ENCODE measurements around the gene ANKS1A. TPM values are rescaled to one million over a fixed set of nuclear protein-coding genes. Genes with fewer than 3 reads are reported as not detected.

ANKS1A gene
- total and polyA plus RNA-seq, 2 experiments from 2014 or later, result 12.1 to 31.9 TPM

DNA sequence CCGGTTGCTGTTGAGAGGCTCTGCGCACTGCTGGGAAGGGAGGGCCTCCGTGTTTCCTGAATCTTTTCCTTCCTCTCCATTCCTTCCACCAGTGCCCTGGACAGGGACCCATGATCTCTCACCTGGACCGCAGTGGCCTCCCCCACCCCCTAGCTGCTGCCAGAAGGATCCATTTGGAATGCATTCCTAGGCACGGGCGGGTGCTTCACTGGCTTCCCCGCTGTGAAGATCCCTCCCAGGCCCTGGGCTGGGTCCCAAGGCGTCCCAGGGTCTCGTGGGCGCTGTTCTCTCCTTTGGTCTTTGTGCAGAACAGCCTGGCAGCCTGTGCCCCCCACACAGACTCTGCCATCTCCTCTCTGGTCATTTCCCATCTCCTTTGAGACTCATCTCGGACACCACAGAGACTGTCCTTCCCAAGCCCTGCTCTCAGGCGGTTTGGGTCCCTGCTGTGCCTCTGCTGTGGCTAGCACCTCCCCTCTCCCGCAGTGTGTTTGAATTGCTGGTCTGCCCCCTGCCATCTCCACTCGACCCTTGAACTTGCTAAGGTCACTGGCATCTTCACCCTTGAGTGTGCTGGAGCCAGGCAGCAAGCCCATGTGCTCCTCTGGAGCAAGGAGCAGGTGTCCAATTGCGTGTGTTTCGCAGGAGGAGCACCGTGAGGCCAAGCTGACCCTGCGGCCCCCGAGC lies 193.1 kb downstream of the ANKS1A start:
- H3K9me2 ChIP-seq (ENCODE audit: insufficient read depth), result no peaks in the 10 kb centered on the region
- no peak overlapping the region for H2AFZ ChIP-seq
- no peaks in the 10 kb centered on the region for H3K27me3 ChIP-seq (ENCODE audit: insufficient read depth)
- H3K27me3 Mint-ChIP-seq (ENCODE audit: insufficient read depth, low read depth, poor library complexity), result peaks cover 13% of the 10 kb centered on the region
- TF ChIP-seq, protein P1, sequence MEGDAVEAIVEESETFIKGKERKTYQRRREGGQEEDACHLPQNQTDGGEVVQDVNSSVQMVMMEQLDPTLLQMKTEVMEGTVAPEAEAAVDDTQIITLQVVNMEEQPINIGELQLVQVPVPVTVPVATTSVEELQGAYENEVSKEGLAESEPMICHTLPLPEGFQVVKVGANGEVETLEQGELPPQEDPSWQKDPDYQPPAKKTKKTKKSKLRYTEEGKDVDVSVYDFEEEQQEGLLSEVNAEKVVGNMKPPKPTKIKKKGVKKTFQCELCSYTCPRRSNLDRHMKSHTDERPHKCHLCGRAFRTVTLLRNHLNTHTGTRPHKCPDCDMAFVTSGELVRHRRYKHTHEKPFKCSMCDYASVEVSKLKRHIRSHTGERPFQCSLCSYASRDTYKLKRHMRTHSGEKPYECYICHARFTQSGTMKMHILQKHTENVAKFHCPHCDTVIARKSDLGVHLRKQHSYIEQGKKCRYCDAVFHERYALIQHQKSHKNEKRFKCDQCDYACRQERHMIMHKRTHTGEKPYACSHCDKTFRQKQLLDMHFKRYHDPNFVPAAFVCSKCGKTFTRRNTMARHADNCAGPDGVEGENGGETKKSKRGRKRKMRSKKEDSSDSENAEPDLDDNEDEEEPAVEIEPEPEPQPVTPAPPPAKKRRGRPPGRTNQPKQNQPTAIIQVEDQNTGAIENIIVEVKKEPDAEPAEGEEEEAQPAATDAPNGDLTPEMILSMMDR (conservative IDR thresholded peaks at IDR 0.05; ENCODE audit: low read depth in 2 of 2), result no peak
- TF ChIP-seq JUNB (IDR thresholded peaks at IDR 0.05; ENCODE audit: unreplicated experiment) (no peak), POLR2AphosphoS5 (IDR thresholded peaks at IDR 0.05; ENCODE audit: low read depth) (no peak), ETS1 (IDR thresholded peaks at IDR 0.05) (no peak), CREB1 (CRISPR knock-in tag; IDR thresholded peaks at IDR 0.05; ENCODE audit: low read depth) (no peak), ZNF331 (CRISPR knock-in tag; IDR thresholded peaks at IDR 0.05; ENCODE audit: low read depth) (no peak), STAT1 (IDR thresholded peaks at IDR 0.05; ENCODE audit: unreplicated experiment) (no peak), ZNF462 (CRISPR knock-in tag; IDR thresholded peaks at IDR 0.05) (no peak), NANOG (IDR thresholded peaks at IDR 0.05; ENCODE audit: borderline replicate concordance) (no peak), EZH2phosphoT487 (IDR thresholded peaks at IDR 0.05; ENCODE audit: unreplicated experiment) (no peak), EZH2 (IDR thresholded peaks at IDR 0.05; ENCODE audit: low read depth, unreplicated experiment) (no peak)
- TF ChIP-seq, protein P2, sequence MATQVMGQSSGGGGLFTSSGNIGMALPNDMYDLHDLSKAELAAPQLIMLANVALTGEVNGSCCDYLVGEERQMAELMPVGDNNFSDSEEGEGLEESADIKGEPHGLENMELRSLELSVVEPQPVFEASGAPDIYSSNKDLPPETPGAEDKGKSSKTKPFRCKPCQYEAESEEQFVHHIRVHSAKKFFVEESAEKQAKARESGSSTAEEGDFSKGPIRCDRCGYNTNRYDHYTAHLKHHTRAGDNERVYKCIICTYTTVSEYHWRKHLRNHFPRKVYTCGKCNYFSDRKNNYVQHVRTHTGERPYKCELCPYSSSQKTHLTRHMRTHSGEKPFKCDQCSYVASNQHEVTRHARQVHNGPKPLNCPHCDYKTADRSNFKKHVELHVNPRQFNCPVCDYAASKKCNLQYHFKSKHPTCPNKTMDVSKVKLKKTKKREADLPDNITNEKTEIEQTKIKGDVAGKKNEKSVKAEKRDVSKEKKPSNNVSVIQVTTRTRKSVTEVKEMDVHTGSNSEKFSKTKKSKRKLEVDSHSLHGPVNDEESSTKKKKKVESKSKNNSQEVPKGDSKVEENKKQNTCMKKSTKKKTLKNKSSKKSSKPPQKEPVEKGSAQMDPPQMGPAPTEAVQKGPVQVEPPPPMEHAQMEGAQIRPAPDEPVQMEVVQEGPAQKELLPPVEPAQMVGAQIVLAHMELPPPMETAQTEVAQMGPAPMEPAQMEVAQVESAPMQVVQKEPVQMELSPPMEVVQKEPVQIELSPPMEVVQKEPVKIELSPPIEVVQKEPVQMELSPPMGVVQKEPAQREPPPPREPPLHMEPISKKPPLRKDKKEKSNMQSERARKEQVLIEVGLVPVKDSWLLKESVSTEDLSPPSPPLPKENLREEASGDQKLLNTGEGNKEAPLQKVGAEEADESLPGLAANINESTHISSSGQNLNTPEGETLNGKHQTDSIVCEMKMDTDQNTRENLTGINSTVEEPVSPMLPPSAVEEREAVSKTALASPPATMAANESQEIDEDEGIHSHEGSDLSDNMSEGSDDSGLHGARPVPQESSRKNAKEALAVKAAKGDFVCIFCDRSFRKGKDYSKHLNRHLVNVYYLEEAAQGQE (IDR thresholded peaks at IDR 0.05; ENCODE audit: unreplicated experiment), result no peak
- no peak overlapping the region for H3K4me3 Mint-ChIP-seq
- H3F3A ChIP-seq (replicated peaks; ENCODE audit: low read depth), result no peaks in the 10 kb centered on the region
- H3K9me3 Mint-ChIP-seq, result no peaks in the 10 kb centered on the region
- DNase-seq (ENCODE audit: low spot score) (no peak), ATAC-seq (peak; percentile 20)
- peaks cover 37% of the 10 kb centered on the region for H3K36me3 Mint-ChIP-seq (ENCODE audit: low read depth)
- H3K4me2 ChIP-seq, result no peak overlapping the region
- H3K4me1 ChIP-seq (ENCODE audit: insufficient read depth), result no peaks in the 10 kb centered on the region
- H3K79me2 ChIP-seq (replicated peaks; ENCODE audit: insufficient read depth), result no peaks in the 10 kb centered on the region
- peak overlapping the region; percentile 88 for H3K27ac Mint-ChIP-seq
- no peak overlapping the region for H3K27ac ChIP-seq (ENCODE audit: low read depth)
- no peaks in the 10 kb centered on the region; the same call in 1 of the 2 replicates for H4K20me1 ChIP-seq (replicated peaks; ENCODE audit: insufficient read depth)
- no peak overlapping the region for H3K4me3 ChIP-seq
- peaks cover 3% of the 10 kb centered on the region; the same call in 1 of the 2 replicates for H3K36me3 ChIP-seq (ENCODE audit: insufficient read depth)
- H3K4me1 Mint-ChIP-seq, result peaks cover 18% of the 10 kb centered on the region

Data from GM23338 (cell line).